IMR-90 (cell line): ENCODE results near the gene SLX9. TPM values are rescaled to one million over a fixed set of nuclear protein-coding genes. Genes with fewer than 3 reads are reported as not detected.

Experiments used
- ATAC-seq: fragments of 200-7000 bp; cut with Tn5 transposase; 2 replicates; pipeline ENCODE4 v1.9.1; 2020; ENCODE audit warnings: low read depth, mild to moderate bottlenecking, moderate library complexity
- BruUV-seq: library from RNA; stranded (reverse); fragments of 400-500 nt; replicated peaks from 2 replicates; lab custom pipeline; 2021; lab: Mats Ljungman, UMichigan
- CTCF ChIA-PET: fragments of 300-600 bp; formaldehyde crosslinking; extraction: SDS; loops from one replicate; lab custom pipeline; 2021; ENCODE audit warnings: antibody characterized with exemption; lab: Yijun Ruan, JAX
- POLR2A ChIA-PET: fragments of 300-600 bp; sonication (Branson Sonifier 250); formaldehyde crosslinking; loops from one replicate; lab custom pipeline; 2022; ENCODE audit warnings: antibody characterized with exemption; ENCODE audit not compliant: unreplicated experiment; lab: Charles Lee
- DNase-seq: peaks from one replicate; pipeline ENCODE4 v3.0.0; 2013
- H2AFZ ChIP-seq: replicated peaks from 2 replicates; pipeline ENCODE3; 2013; ENCODE audit warnings: low read length, mild to moderate bottlenecking; ENCODE audit not compliant: poor library complexity
- H2AK5ac ChIP-seq: 2 replicates; pipeline ENCODE4 v1.6.1; 2013; ENCODE audit warnings: low read depth, low read length, inconsistent platforms
- H2AK9ac ChIP-seq: replicated peaks from 2 replicates; pipeline ENCODE3; 2013; ENCODE audit warnings: mild to moderate bottlenecking, low read depth, low read length, moderate library complexity; ENCODE audit not compliant: poor library complexity
- H2BK120ac ChIP-seq: 2 replicates; pipeline ENCODE4 v1.6.1; 2013; ENCODE audit warnings: low read depth, low read length, inconsistent platforms
- H2BK15ac ChIP-seq: 3 replicates; pipeline ENCODE4 v1.6.1; 2013; ENCODE audit warnings: low read depth, low read length, inconsistent platforms
- H2BK20ac ChIP-seq: 2 replicates; pipeline ENCODE4 v1.6.1; 2013; ENCODE audit warnings: low read depth, mild to moderate bottlenecking, inconsistent platforms, low read length, moderate library complexity
- H2BK5ac ChIP-seq: 2 replicates; pipeline ENCODE4 v1.6.1; 2013; ENCODE audit warnings: mild to moderate bottlenecking, low read depth, low read length, inconsistent platforms; ENCODE audit not compliant: poor library complexity, severe bottlenecking
- H3K14ac ChIP-seq: replicated peaks from 2 replicates; pipeline ENCODE4 v1.6.1; 2013; ENCODE audit warnings: low read depth, low read length, inconsistent platforms
- H3K18ac ChIP-seq: 2 replicates; pipeline ENCODE4 v1.6.1; 2013; ENCODE audit warnings: low read depth, low read length, control low read depth
- H3K23ac ChIP-seq: 2 replicates; pipeline ENCODE4 v1.6.1; 2013; ENCODE audit warnings: low read depth, low read length, inconsistent platforms
- H3K27ac ChIP-seq: 2 replicates; pipeline ENCODE4 v1.5.1; 2013; ENCODE audit warnings: mild to moderate bottlenecking, control low read depth, low read length; ENCODE audit not compliant: insufficient read depth
- H3K27me3 ChIP-seq: 2 replicates; pipeline ENCODE4 v1.6.1; 2013; ENCODE audit warnings: low read length; ENCODE audit not compliant: control insufficient read depth, insufficient read depth
- H3K36me3 ChIP-seq: 2 replicates; pipeline ENCODE4 v1.6.1; 2013; ENCODE audit warnings: low read length, mixed read lengths; ENCODE audit not compliant: control insufficient read depth, insufficient read depth
- H3K4ac ChIP-seq: 2 replicates; pipeline ENCODE4 v1.6.1; 2013; ENCODE audit warnings: low read depth, low read length, inconsistent platforms
- H3K4me1 ChIP-seq: 2 replicates; pipeline ENCODE4 v1.6.1; 2013; ENCODE audit warnings: low read length, mixed read lengths; ENCODE audit not compliant: control insufficient read depth, insufficient read depth
- H3K4me2 ChIP-seq: 2 replicates; pipeline ENCODE4 v1.6.1; 2013; ENCODE audit warnings: low read depth, mild to moderate bottlenecking, control low read depth, low read length, moderate library complexity
- H3K4me3 ChIP-seq: 2 replicates; pipeline ENCODE4 v1.5.1; 2013; ENCODE audit warnings: low read depth, mild to moderate bottlenecking, control low read depth, low read length, moderate library complexity; ENCODE audit not compliant: insufficient read depth
- H3K56ac ChIP-seq: 2 replicates; pipeline ENCODE4 v1.6.1; 2013; ENCODE audit warnings: low read length, inconsistent platforms; ENCODE audit not compliant: insufficient read depth; ENCODE audit errors: extremely low read depth
- H3K79me1 ChIP-seq, 2 experiments: 2 replicates each; pipeline ENCODE4 v1.6.1; 2013; ENCODE audit warnings: low read length in 2 of 2, inconsistent platforms in 1 of 2, low read depth in 1 of 2
- H3K9ac ChIP-seq: 2 replicates; pipeline ENCODE4 v1.6.1; 2013; ENCODE audit warnings: low read depth, low read length, control low read depth
- H3K9me1 ChIP-seq: 2 replicates; pipeline ENCODE4 v1.6.1; 2013; ENCODE audit warnings: low read length, inconsistent platforms; ENCODE audit not compliant: insufficient read depth
- H3K9me3 ChIP-seq: 2 replicates; pipeline ENCODE4 v1.6.1; 2013; ENCODE audit warnings: low read length; ENCODE audit not compliant: control insufficient read depth, insufficient read depth
- H4K20me1 ChIP-seq: 2 replicates; pipeline ENCODE4 v1.6.1; 2013; ENCODE audit warnings: low read length, inconsistent platforms; ENCODE audit not compliant: insufficient read depth
- H4K5ac ChIP-seq: 2 replicates; pipeline ENCODE4 v1.6.1; 2013; ENCODE audit warnings: mild to moderate bottlenecking, low read depth, low read length, control low read depth
- H4K8ac ChIP-seq, 2 experiments: 2 replicates each; pipeline ENCODE4 v1.6.1; 2013; ENCODE audit warnings: low read depth in 2 of 2, low read length in 2 of 2, control low read depth in 1 of 2, inconsistent platforms in 1 of 2
- H4K91ac ChIP-seq: 2 replicates; pipeline ENCODE4 v1.6.1; 2013; ENCODE audit warnings: low read depth, low read length, inconsistent platforms; ENCODE audit not compliant: insufficient read depth
- BHLHE40 ChIP-seq: fragments of 150-350 bp; IDR thresholded peaks from 2 replicates; pipeline ENCODE4 v1.6.1; 2016; ENCODE audit warnings: mild to moderate bottlenecking, low read depth, low read length
- CEBPB ChIP-seq: IDR thresholded peaks from 2 replicates; pipeline ENCODE4 v1.6.1; 2012; ENCODE audit warnings: low read depth, low read length, improper control_type of control experiment
- CHD1 ChIP-seq: IDR thresholded peaks from 2 replicates; pipeline ENCODE4 v1.6.1; 2012; ENCODE audit warnings: low read depth, low read length, improper control_type of control experiment
- CTCF ChIP-seq: conservative IDR thresholded peaks from 2 replicates; pipeline ENCODE4 v1.5.1; 2012; ENCODE audit warnings: mild to moderate bottlenecking, low read depth, low read length, improper control_type of control experiment
- ELK1 ChIP-seq: fragments of 150-350 bp; IDR thresholded peaks from 2 replicates; pipeline ENCODE4 v1.6.1; 2016; ENCODE audit warnings: low read depth, mild to moderate bottlenecking, low read length, moderate library complexity, borderline replicate concordance
- FOS ChIP-seq: fragments of 150-350 bp; IDR thresholded peaks from 2 replicates; pipeline ENCODE4 v1.6.1; 2016; ENCODE audit warnings: low read depth, low read length
- MAZ ChIP-seq: IDR thresholded peaks from 2 replicates; pipeline ENCODE4 v1.6.1; 2012; ENCODE audit warnings: low read depth, mild to moderate bottlenecking, low read length, improper control_type of control experiment, moderate library complexity, borderline replicate concordance
- MXI1 ChIP-seq: IDR thresholded peaks from 2 replicates; pipeline ENCODE4 v1.6.1; 2012; ENCODE audit warnings: low read depth, mild to moderate bottlenecking, low read length, moderate library complexity, borderline replicate concordance
- NFE2L2 ChIP-seq: fragments of 150-350 bp; IDR thresholded peaks from 2 replicates; pipeline ENCODE4 v1.6.1; 2016; ENCODE audit warnings: low read depth, mild to moderate bottlenecking, low read length
- POLR2A ChIP-seq: IDR thresholded peaks from 2 replicates; pipeline ENCODE4 v1.6.1; 2012; ENCODE audit warnings: mild to moderate bottlenecking, low read depth, low read length
- RAD21 ChIP-seq: IDR thresholded peaks from 2 replicates; pipeline ENCODE4 v1.6.1; 2012; ENCODE audit warnings: low read length, improper control_type of control experiment
- RCOR1 ChIP-seq: IDR thresholded peaks from 2 replicates; pipeline ENCODE4 v1.6.1; 2012; ENCODE audit warnings: mild to moderate bottlenecking, low read length, improper control_type of control experiment; ENCODE audit not compliant: insufficient replicate concordance
- RFX5 ChIP-seq: IDR thresholded peaks from 2 replicates; pipeline ENCODE4 v1.8.0; 2012; ENCODE audit warnings: low read depth, mild to moderate bottlenecking, low read length, moderate library complexity
- SMC3 ChIP-seq: fragments of 150-350 bp; IDR thresholded peaks from 2 replicates; pipeline ENCODE4 v1.6.1; 2016; ENCODE audit warnings: low read depth, mild to moderate bottlenecking, antibody characterized with exemption, low read length, moderate library complexity
- WGBS, 2 experiments: methylation state at CpG; one replicate each; pipeline versions ENCODE4 v1.1.5 to v1.1.7; 2013; ENCODE audit warnings: missing lambda C conversion rate in 2 of 2; ENCODE audit not compliant: insufficient read length in 1 of 2; ENCODE audit errors: extremely low coverage in 2 of 2; 5-methylcytosine and 5-hydroxymethylcytosine counted together
- dilution Hi-C: fragments of 300-500 bp; cut with HindIII; formaldehyde crosslinking; loops from one replicate; pipeline ENCODE4 v1.14.3; 2018; ENCODE audit warnings: low sequenced_read_pairs; ENCODE audit not compliant: unreplicated experiment
- in situ Hi-C: fragments of 300-500 bp; cut with MboI; formaldehyde crosslinking; loops from 3 replicates; pipeline ENCODE4 v1.14.3; 2019; ENCODE audit warnings: low sequenced_read_pairs, inconsistent platforms, mixed read lengths
- intact Hi-C: fragments of 100-400 bp; cut with micrococcal nuclease; formaldehyde crosslinking; loops from 2 replicates; pipeline ENCODE4 v1.10.0; 2022
- polyA plus RNA-seq, 3 experiments: library from polyadenylated mRNA; depleted of rRNA; stranded (reverse); fragments of >200 nt; gene quantifications; 2 replicates each; pipeline ENCODE4 v1.2.3, GENCODE V29; 2012; ENCODE audit warnings: low replicate concordance in 1 of 3
- total RNA-seq: library from RNA; depleted of rRNA; stranded (reverse); fragments of >200 nt; gene quantifications from 2 replicates; pipeline ENCODE4 v1.2.3, GENCODE V29; 2012
- TF ChIP-seq, protein P1 (sequence below): fragments of 150-350 bp; IDR thresholded peaks from 2 replicates; pipeline ENCODE4 v1.6.1; 2017; ENCODE audit warnings: mild to moderate bottlenecking, antibody characterized with exemption, low read length, low read depth

Gene SLX9
- total and polyA plus RNA-seq, 2 of the 4 experiments (the other 2 are of a cell fraction): 10.4 to 21.7 TPM

DNA sequence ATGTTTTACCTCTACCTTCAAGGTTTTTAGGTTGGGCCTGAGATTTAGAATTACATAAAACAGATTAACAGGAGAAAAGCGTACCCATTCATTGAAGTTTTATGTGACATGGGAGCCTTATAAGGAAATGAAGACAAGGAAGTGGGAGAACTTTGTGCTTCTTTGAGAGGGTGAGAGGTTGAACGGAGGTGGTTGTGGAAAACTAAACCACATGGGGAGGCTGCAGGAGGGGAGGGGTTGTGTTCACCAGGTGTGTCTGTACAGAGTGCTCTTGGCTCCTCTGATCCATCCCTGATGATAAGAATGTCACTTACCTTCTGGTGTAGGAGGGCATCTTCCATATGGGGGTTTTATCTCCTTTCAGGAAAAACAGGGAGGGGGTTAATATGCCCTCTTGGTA, 2.7 kb downstream of the SLX9 start:
- Histone ChIP-seq H2BK20ac (no peak overlapping the region), H2BK5ac (no peak overlapping the region), H3K27ac (no peak overlapping the region), H3K56ac (no peak overlapping the region), H3K27me3 (no peaks in the 10 kb centered on the region), H3K4me3 (no peak overlapping the region), H2AFZ (no peak overlapping the region), H3K4ac (no peak overlapping the region), H3K18ac (no peak overlapping the region), H3K23ac (no peak overlapping the region), H3K14ac (no peak overlapping the region), H3K4me1 (peaks cover 7% of the 10 kb centered on the region; the same call in 1 of the 2 replicates), H4K91ac (no peak overlapping the region), H3K79me1 (peaks cover 31 to 75% of the 10 kb centered on the region in 2 experiments), H3K9ac (no peak overlapping the region), H3K9me3 (no peaks in the 10 kb centered on the region; the same call in 1 of the 2 replicates), H2AK5ac (no peak overlapping the region), H4K8ac (no peak overlapping the region), H2BK120ac (no peak overlapping the region), H2AK9ac (no peak overlapping the region), H3K36me3 (peaks cover 24% of the 10 kb centered on the region), H3K4me2 (no peak overlapping the region), H4K5ac (no peak overlapping the region), H4K20me1 (peaks cover 47% of the 10 kb centered on the region), H3K9me1 (peaks cover 9% of the 10 kb centered on the region), H2BK15ac (no peak overlapping the region)
- CTCF ChIA-PET: interaction anchor here (1.6 kb wide), 1 partner anchor 194 kb away, joined by 4 read pairs; no protein-coding TSS in a partner anchor
- POLR2A ChIA-PET: no interaction called here
- in situ Hi-C loops (loop anchor here (25.0 kb wide), 1 partner anchor 430 kb away; no protein-coding TSS in a partner anchor), dilution Hi-C loops (no loop called here), intact Hi-C loops (loop anchor here (5.0 kb wide), 1 partner anchor 335 kb away; no protein-coding TSS in a partner anchor)
- no peak for ATAC-seq
- TF ChIP-seq ELK1: no peak
- TF ChIP-seq FOS: no peak
- TF ChIP-seq NFE2L2: no peak
- no peak for TF ChIP-seq BHLHE40
- TF ChIP-seq CEBPB: no peak
- TF ChIP-seq POLR2A: no peak
- no peak for TF ChIP-seq MAZ
- no peak for TF ChIP-seq CTCF
- TF ChIP-seq SMC3: no peak
- TF ChIP-seq, protein P1, sequence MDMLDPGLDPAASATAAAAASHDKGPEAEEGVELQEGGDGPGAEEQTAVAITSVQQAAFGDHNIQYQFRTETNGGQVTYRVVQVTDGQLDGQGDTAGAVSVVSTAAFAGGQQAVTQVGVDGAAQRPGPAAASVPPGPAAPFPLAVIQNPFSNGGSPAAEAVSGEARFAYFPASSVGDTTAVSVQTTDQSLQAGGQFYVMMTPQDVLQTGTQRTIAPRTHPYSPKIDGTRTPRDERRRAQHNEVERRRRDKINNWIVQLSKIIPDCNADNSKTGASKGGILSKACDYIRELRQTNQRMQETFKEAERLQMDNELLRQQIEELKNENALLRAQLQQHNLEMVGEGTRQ: no peak
- no peak for TF ChIP-seq RAD21
- no peak for TF ChIP-seq CHD1
- no peak for TF ChIP-seq RFX5
- TF ChIP-seq MXI1: no peak
- no peak for TF ChIP-seq RCOR1
- no peak for DNase-seq
- no TSS peak for BruUV-seq
- 100% methylated on average over 1 of the region's 2 CpGs; no CpG with 5 or more reads in 1 of the 2 experiments for WGBS, 2 experiments
